Heart left ventricle (tissue), 16 donors: Measurements from ENCODE around the gene MAP1LC3C. TPM values are rescaled to one million over a fixed set of nuclear protein-coding genes. Genes with fewer than 3 reads are reported as not detected.

ENCODE experiments used
- ATAC-seq, 4 donors: fragments of 200-7000 bp; cut with Tn5 transposase; one replicate each; pipeline ENCODE4 v1.9.1; 2020 to 2022; ENCODE audit warnings: moderate library complexity in 4 of 4, mild to moderate bottlenecking in 3 of 4, moderate number of reproducible peaks in 1 of 4
- DNase-seq, 5 donors: peaks; one replicate each; pipeline ENCODE4 v3.0.0-alpha.2; 2020
- H3K27ac ChIP-seq, 12 donors: fragments of 200-600 bp; sonication (generic) in 4 of 12; one replicate each; pipeline versions ENCODE4 v1.5.0 to v1.8.0; 2016 to 2022; ENCODE audit warnings: mild to moderate bottlenecking in 2 of 12
- H3K27me3 ChIP-seq, 9 donors: fragments of 200-600 bp; sonication (generic) in 2 of 9; one replicate each; pipeline versions ENCODE4 v1.5.1 to v1.8.0; 2016 to 2022; ENCODE audit warnings: mild to moderate bottlenecking in 3 of 9
- H3K36me3 ChIP-seq, 9 donors: fragments of 200-600 bp; sonication (generic) in 2 of 9; one replicate each; pipeline versions ENCODE4 v1.5.0 to v1.8.0; 2018 to 2022; ENCODE audit warnings: mild to moderate bottlenecking in 2 of 9
- H3K4me1 ChIP-seq, 12 donors: fragments of 200-600 bp; sonication (generic) in 4 of 12; one replicate each; pipeline versions ENCODE4 v1.5.0 to v1.8.0; 2016 to 2022; ENCODE audit warnings: mild to moderate bottlenecking in 3 of 12
- H3K4me3 ChIP-seq, 12 donors: fragments of 200-600 bp; sonication (generic) in 4 of 12; one replicate each; pipeline versions ENCODE4 v1.5.0 to v1.8.0; 2017 to 2022; ENCODE audit warnings: mild to moderate bottlenecking in 9 of 12, moderate library complexity in 4 of 12
- H3K9me3 ChIP-seq, 12 donors: fragments of 200-600 bp; sonication (generic) in 4 of 12; one replicate each; pipeline versions ENCODE4 v1.5.0 to v1.8.0; 2016 to 2022; ENCODE audit warnings: mild to moderate bottlenecking in 1 of 12
- CTCF ChIP-seq, 12 donors: fragments of 200-600 bp; sonication (generic) in 4 of 12; IDR thresholded peaks; one replicate each; pipeline versions ENCODE4 v1.5.0 to v1.8.0; 2018 to 2022; ENCODE audit warnings: antibody characterized with exemption in 12 of 12, mild to moderate bottlenecking in 5 of 12
- POLR2A ChIP-seq, 2 donors: fragments of 450-650 bp; IDR thresholded peaks; one replicate each; pipeline ENCODE4 v1.6.1; 2017; ENCODE audit warnings: antibody characterized with exemption in 2 of 2, mild to moderate bottlenecking in 2 of 2, moderate library complexity in 2 of 2
- WGBS, 4 donors: extraction: QIAGEN DNeasy Blood & Tissue Kit in 2 of 4; methylation state at CpG; one replicate each; pipeline versions ENCODE4 v1.1.5 to v1.1.7; 2013 to 2018; 5-methylcytosine and 5-hydroxymethylcytosine counted together
- intact Hi-C, 10 donors: fragments of 100-400 bp; cut with DNase I; formaldehyde crosslinking; loops; one replicate each; pipeline versions ENCODE4 v1.11.1 to v1.14.2; 2022
- polyA plus RNA-seq, 2 donors: library from polyadenylated mRNA; stranded (reverse); fragments of 200-250 nt; gene quantifications; one replicate each; pipeline ENCODE4 v1.2.3, GENCODE V29; 2013
- total RNA-seq, 9 donors: library from RNA; depleted of rRNA in 2 of 9; stranded (reverse); fragments of >200 nt in 2 of 9; fragmentation: NEBNext Ultra II Directional in 3 of 9; extraction: Animal tissue kit (Norgen Biotek cat#: 25700) in 3 of 9; gene quantifications; one replicate each; pipeline versions ENCODE4 v1.1.0 to v1.2.4, GENCODE V29; 2016 to 2023
- donor health status: ischemic (EF 13 %, LVEDD 7.1; RV severe dilation, severe dysfunction).
- donor health status: healthy with polysubstance abuse.
- donor health status: DM: no; HTN: yes; CAD: no.
- donor health status: DM: no; HTN: no; CAD: no.
- donor health status: ischemic (EF 25% LVEDD 6.9; RV normal size, moderate dysfunction).
- donor health status: ischemic (EF 25% LVEDD 5.7; RV mildly dilated, moderate dysfunction).
- donor health status: healthy.
- donor health status: DM: yes; HTN: yes; CAD: no.
- donor health status: ischemic (EF 35%, LVEDD 5.7; RV mildly dilated, moderate dysfunction).
- donor health status: nonischemic (EF 11% LVEDD 7.7; RV severe dilation, severe dysfunction).
- donor health status: DM: yes; HTN: yes; CAD: no.
- donor health status: PGD.
- donor health status: ischemic (EF 29% LVEDD 5.4; RV normal size, mild dysfunction).
- donor health status: nonischemic (EF 23%, LVEDD 6.1; RV moderate dilation, normal function).

The MAP1LC3C gene
- total and polyA plus RNA-seq, 11 donors, result 0.46 to 1.2 (median 0.79) TPM; not detected in 6

DNA sequence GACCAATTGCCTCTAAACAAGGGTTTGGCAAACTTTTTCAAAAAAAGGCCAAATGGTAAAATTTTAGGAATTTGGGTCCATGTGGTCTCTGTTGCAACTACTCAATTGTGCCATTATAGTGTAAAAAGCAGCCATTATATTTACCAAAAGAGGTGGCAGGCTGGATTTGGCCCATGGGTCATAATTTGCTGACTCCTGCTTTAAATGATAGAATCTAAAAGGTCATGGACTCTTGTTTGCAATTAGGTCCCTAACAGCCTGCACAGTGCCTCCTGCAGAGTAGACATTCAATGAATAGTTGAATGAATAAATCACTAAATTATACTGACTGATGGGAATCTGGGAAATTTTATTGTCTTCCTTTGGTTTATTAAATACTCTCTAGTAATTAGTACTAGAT, 35.2 kb downstream of the MAP1LC3C start:
- intact Hi-C loops, result no loop called here
- Histone ChIP-seq H3K36me3 (no peaks in the 10 kb centered on the region), H3K9me3 (no peaks in the 10 kb centered on the region), H3K27ac (no peak overlapping the region), H3K4me1 (no peaks in the 10 kb centered on the region), H3K4me3 (no peak overlapping the region), H3K27me3 (no peaks in the 10 kb centered on the region)
- TF ChIP-seq POLR2A (IDR thresholded peaks at IDR 0.05), result no peak
- TF ChIP-seq CTCF (IDR thresholded peaks at IDR 0.05), result no peak
- no peak for DNase-seq
- no peak for ATAC-seq

DNA sequence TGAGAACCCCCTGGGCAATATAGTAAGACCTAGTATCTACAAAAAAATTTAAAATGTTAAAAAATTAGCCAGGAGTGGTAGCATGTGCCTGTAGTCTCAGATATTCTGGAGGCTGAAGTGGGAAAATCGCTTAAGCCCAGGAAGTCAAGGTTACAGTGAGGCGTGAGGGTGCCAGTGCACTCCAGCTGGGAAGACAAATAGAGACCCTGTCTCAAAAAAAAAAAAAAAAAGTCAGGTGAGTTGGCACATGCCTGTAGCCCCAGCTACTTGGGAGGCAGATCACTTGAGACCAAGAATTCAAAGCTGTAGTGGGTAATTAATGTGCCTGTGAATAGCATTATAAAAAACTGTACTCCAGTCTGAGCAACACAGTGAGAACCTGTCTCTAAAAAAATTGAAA, 36.7 kb downstream of the MAP1LC3C start:
- DNase-seq (no peak), ATAC-seq (no peak)
- WGBS, 4 donors, result 66 to 84% (median 75%) methylated on average over 2 of the region's 2 CpGs
- intact Hi-C loops, result no loop called here
- H3K9me3 ChIP-seq, result no peaks in the 10 kb centered on the region
- no peaks in the 10 kb centered on the region for H3K36me3 ChIP-seq
- TF ChIP-seq CTCF (IDR thresholded peaks at IDR 0.05), result no peak
- TF ChIP-seq POLR2A (IDR thresholded peaks at IDR 0.05), result no peak
- H3K27ac ChIP-seq, result no peak overlapping the region
- no peak overlapping the region for H3K4me3 ChIP-seq
- H3K4me1 ChIP-seq, result no peaks in the 10 kb centered on the region
- H3K27me3 ChIP-seq, result no peaks in the 10 kb centered on the region

DNA sequence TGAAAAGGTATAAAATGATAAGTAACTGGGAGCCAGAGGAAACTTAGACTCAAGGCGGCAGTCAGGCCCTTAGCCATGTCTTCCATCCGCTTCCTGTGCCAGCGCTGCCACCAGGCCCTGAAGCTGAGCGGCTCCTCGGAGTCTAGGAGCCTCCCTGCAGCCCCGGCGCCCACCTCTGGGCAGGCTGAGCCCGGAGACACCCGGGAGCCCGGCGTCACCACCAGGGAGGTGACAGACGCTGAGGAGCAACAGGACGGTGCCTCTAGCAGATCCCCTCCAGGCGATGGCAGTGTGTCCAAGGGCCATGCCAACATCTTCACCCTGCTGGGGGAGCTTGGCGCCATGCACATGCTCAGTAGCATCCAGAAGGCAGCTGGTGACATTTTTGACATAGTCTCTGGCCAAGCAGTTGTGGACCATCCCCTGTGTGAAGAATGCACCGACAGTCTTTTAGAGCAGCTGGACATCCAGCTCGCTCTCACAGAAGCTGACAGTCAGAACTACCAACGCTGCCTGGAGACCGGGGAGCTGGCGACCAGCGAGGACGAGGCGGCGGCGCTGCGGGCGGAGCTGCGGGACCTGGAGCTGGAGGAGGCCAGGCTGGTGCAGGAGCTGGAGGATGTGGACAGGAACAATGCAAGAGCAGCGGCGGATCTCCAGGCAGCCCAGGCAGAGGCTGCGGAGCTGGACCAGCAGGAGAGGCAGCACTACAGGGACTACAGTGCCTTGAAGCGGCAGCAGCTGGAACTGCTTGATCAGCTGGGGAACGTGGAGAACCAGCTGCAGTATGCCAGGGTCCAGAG, 41.0 kb downstream of the MAP1LC3C start, which contains the start of gene BECN2:
TSS of gene BECN2 (plus strand) at position 76 of the 803 bp plus-strand sequence. CDS start at position 76, 0 bp downstream.
- no peaks in the 10 kb centered on the region for H3K9me3 ChIP-seq
- no peak within 1 kb of the TSS for H3K4me3 ChIP-seq
- no peak for TF ChIP-seq POLR2A (IDR thresholded peaks at IDR 0.05)
- no peak for TF ChIP-seq CTCF (IDR thresholded peaks at IDR 0.05)
- H3K27ac ChIP-seq, result no peak within 1 kb of the TSS
- H3K36me3 ChIP-seq, result no peaks in the 10 kb centered on the region
- H3K4me1 ChIP-seq, result no peaks in the 10 kb centered on the region
- H3K27me3 ChIP-seq, result no peaks in the 10 kb centered on the region
- 84 to 88% (median 88%) methylated on average over 29 to 33 of the region's 33 CpGs for WGBS, 4 donors
- DNase-seq (no peak), ATAC-seq (peak in 1 of 4 donors; percentile 27)
- intact Hi-C loops, result no loop called here

GRCh38 chr1:241950390-241950789, 48.5 kb downstream of the MAP1LC3C start:
- no peaks in the 10 kb centered on the region for H3K4me1 ChIP-seq
- H3K27ac ChIP-seq, result no peak overlapping the region
- 64 to 77% (median 73%) methylated on average over 5 of the region's 5 CpGs for WGBS, 4 donors
- TF ChIP-seq CTCF (IDR thresholded peaks at IDR 0.05) (no peak), POLR2A (IDR thresholded peaks at IDR 0.05) (no peak)
- no peaks in the 10 kb centered on the region for H3K27me3 ChIP-seq
- no peak overlapping the region for H3K4me3 ChIP-seq
- H3K9me3 ChIP-seq, result no peaks in the 10 kb centered on the region
- DNase-seq (no peak), ATAC-seq (no peak)
- H3K36me3 ChIP-seq, result no peaks in the 10 kb centered on the region
- intact Hi-C loops, result no loop called here
